ENCODE results near the gene NEK1. TPM values are rescaled to one million over a fixed set of nuclear protein-coding genes. Genes with fewer than 3 reads are reported as not detected.

The NEK1 gene
- total and polyA plus RNA-seq, 2 of the 13 experiments (the other 11 are each of a cell fraction or from before 2014, with no cell fraction given) = 2.9 to 5.4 TPM

GRCh38 chr4:169619958-169620879 lies 7.8 kb upstream of the NEK1 start, which contains the start of gene CLCN3 (continued):
- no peak for TF ChIP-seq ZNF10 (CRISPR knock-in tag; IDR thresholded peaks at IDR 0.05; ENCODE audit: borderline replicate concordance, low read depth)
- no peak for TF ChIP-seq ZNF780A (CRISPR knock-in tag; IDR thresholded peaks at IDR 0.05)
- TF ChIP-seq MYNN (CRISPR knock-in tag; IDR thresholded peaks at IDR 0.05; ENCODE audit: low read depth) = peak; percentile 43
- TF ChIP-seq ZXDC (CRISPR knock-in tag; IDR thresholded peaks at IDR 0.05) = no peak
- TF ChIP-seq BRD4 (CRISPR knock-in tag; IDR thresholded peaks at IDR 0.05) = no peak
- peak; percentile 76; the same call in 1 of the 2 replicates for TF ChIP-seq ARNTL (CRISPR knock-in tag; IDR thresholded peaks at IDR 0.05)
- TF ChIP-seq TCF12 (IDR thresholded peaks at IDR 0.05) = no peak
- 0 out of 2 replicates have a peak, but pooled peaks have one; percentile 70 for TF ChIP-seq TCF12 (CRISPR knock-in tag; IDR thresholded peaks at IDR 0.05)
- no peak for TF ChIP-seq ZFP62 (CRISPR knock-in tag; IDR thresholded peaks at IDR 0.05)
- no peak for TF ChIP-seq SIX1 (CRISPR knock-in tag; IDR thresholded peaks at IDR 0.05; ENCODE audit: borderline replicate concordance)
- TF ChIP-seq CHCHD3 (CRISPR knock-in tag; IDR thresholded peaks at IDR 0.05) = no peak
- TF ChIP-seq ISX (CRISPR knock-in tag; conservative IDR thresholded peaks at IDR 0.05) = 0 out of 2 replicates have a peak, but pooled peaks have one; percentile 15
- peak; percentile 74 for TF ChIP-seq IKZF5 (CRISPR knock-in tag; IDR thresholded peaks at IDR 0.05)
- TF ChIP-seq HIC2 (CRISPR knock-in tag; IDR thresholded peaks at IDR 0.05; ENCODE audit: low read depth) = no peak
- TF ChIP-seq ZNF639 (CRISPR knock-in tag; conservative IDR thresholded peaks at IDR 0.05) = 0 out of 2 replicates have a peak, but pooled peaks have one; percentile 35
- TF ChIP-seq NR1H2 (CRISPR knock-in tag; IDR thresholded peaks at IDR 0.05; ENCODE audit: borderline replicate concordance, low read depth) = no peak
- TF ChIP-seq HOXA5 (CRISPR knock-in tag; IDR thresholded peaks at IDR 0.05) = no peak; the same call in none of the 2 replicates
- TF ChIP-seq ZNF234 (CRISPR knock-in tag; conservative IDR thresholded peaks at IDR 0.05) = no peak
- peak; percentile 55; the same call in 1 of the 2 replicates for TF ChIP-seq ZNF556 (CRISPR knock-in tag; IDR thresholded peaks at IDR 0.05; ENCODE audit: borderline replicate concordance)
- no peak for TF ChIP-seq ZNF12 (CRISPR knock-in tag; IDR thresholded peaks at IDR 0.05)
- TF ChIP-seq RFX3 (CRISPR knock-in tag; IDR thresholded peaks at IDR 0.05) = no peak
- 0 out of 2 replicates have a peak, but pooled peaks have one; percentile 87 for TF ChIP-seq ZNF333 (CRISPR knock-in tag; IDR thresholded peaks at IDR 0.05; ENCODE audit: borderline replicate concordance)
- TF ChIP-seq CBX2 (IDR thresholded peaks at IDR 0.05; ENCODE audit: low read depth, low read length) = no peak
- no peak for TF ChIP-seq CBX2 (CRISPR knock-in tag; IDR thresholded peaks at IDR 0.05; ENCODE audit: low read depth)

Data from HepG2 (cell line).